Gastroesophageal sphincter (tissue), 4 donors: ENCODE results near the gene SUMO4. TPM values are rescaled to one million over a fixed set of nuclear protein-coding genes. Genes with fewer than 3 reads are reported as not detected.

Experiments
- ATAC-seq: fragments of 150-250 bp; one replicate; pipeline ENCODE4 v1.9.1; 2016; ENCODE audit warnings: mild to moderate bottlenecking, moderate library complexity
- H3K27ac ChIP-seq, 4 donors: fragments of 200-600 bp; sonication (generic) in 3 of 4; 1 replicate in 3 of 4; 2 replicates in 1 of 4; pipeline ENCODE4 v1.5.1; 2016 to 2019
- H3K27me3 ChIP-seq: fragments of 200-600 bp; sonication (generic); one replicate; pipeline ENCODE4 v1.5.1; 2019
- H3K36me3 ChIP-seq, 2 donors: fragments of 200-600 bp; sonication (generic); one replicate each; pipeline ENCODE4 v1.5.1; 2019; ENCODE audit warnings: control low read depth in 1 of 2
- H3K4me1 ChIP-seq, 3 donors: fragments of 200-600 bp; sonication (generic); 1 replicate in 2 of 3; 2 replicates in 1 of 3; pipeline ENCODE4 v1.5.1; 2016 to 2019; ENCODE audit warnings: control low read depth in 2 of 3
- H3K4me3 ChIP-seq, 2 donors: fragments of 200-600 bp; sonication (generic); one replicate each; pipeline ENCODE4 v1.5.1; 2019; ENCODE audit warnings: mild to moderate bottlenecking in 1 of 2, moderate library complexity in 1 of 2
- H3K9me3 ChIP-seq, 3 donors: fragments of 200-600 bp; sonication (generic); one replicate each; pipeline ENCODE4 v1.5.1; 2017 to 2019; ENCODE audit warnings: control low read depth in 2 of 3
- EP300 ChIP-seq: sonication (generic); formaldehyde crosslinking; IDR thresholded peaks from one replicate; pipeline ENCODE4 v1.6.1; 2017; ENCODE audit warnings: antibody characterized with exemption, mild to moderate bottlenecking
- POLR2A ChIP-seq, 2 donors: fragments of 450-650 bp; IDR thresholded peaks; one replicate each; pipeline ENCODE4 v1.6.1; 2017; ENCODE audit warnings: antibody characterized with exemption in 2 of 2, mild to moderate bottlenecking in 2 of 2, moderate library complexity in 1 of 2
- POLR2AphosphoS5 ChIP-seq: sonication (generic); formaldehyde crosslinking; IDR thresholded peaks from one replicate; pipeline ENCODE4 v1.6.1; 2017; ENCODE audit warnings: antibody characterized with exemption
- WGBS, 2 donors: methylation state at CpG; one replicate each; pipeline ENCODE4 v1.1.5; 2018; ENCODE audit warnings: low coverage in 1 of 2; 5-methylcytosine and 5-hydroxymethylcytosine counted together
- total RNA-seq, 4 donors: library from RNA; depleted of rRNA; stranded (reverse); fragments of >200 nt; gene quantifications; one replicate each; pipeline ENCODE4 v1.1.0, GENCODE V29; 2016
- TF ChIP-seq, protein P1 (sequence below), 4 experiments: fragments of 200-600 bp in 2 of 4; fragments of 450-650 bp in 2 of 4; sonication (generic) in 1 of 4; IDR thresholded peaks; one replicate each; pipeline ENCODE4 v1.5.1; 2017 to 2019; ENCODE audit warnings: antibody characterized with exemption in 4 of 4, mild to moderate bottlenecking in 2 of 4, moderate library complexity in 2 of 4

The SUMO4 gene
- total RNA-seq, 4 donors from 2014 or later = 1.9 to 2.4 (median 2.0) TPM; not detected in 1

DNA sequence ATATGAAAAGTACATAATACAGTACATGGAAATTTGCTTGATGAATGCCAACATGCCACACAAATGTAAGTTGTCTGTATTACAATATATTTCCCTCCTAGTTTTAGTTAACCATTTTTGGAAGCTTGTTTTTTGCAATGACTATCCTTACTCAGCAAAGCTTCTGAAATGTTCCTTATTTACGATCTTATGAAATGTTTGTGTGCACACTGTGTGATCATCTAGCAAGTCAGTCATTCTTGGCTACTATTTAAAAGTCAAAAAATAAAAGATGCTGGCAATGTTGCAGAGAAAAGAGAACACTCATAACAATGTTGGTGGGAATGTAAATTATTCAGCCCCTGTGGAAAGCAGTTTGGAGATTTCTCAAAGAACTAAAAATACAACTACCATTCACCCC is 33.8 kb downstream of the SUMO4 start:
- Histone ChIP-seq H3K4me3 (no peak overlapping the region), H3K4me1 (peaks cover 0 to 14% (median 0%) of the 10 kb centered on the region in 3 donors), H3K27ac (no peak overlapping the region), H3K27me3 (no peaks in the 10 kb centered on the region), H3K9me3 (no peaks in the 10 kb centered on the region), H3K36me3 (no peaks in the 10 kb centered on the region)
- peak; percentile 38 for ATAC-seq
- TF ChIP-seq POLR2A (IDR thresholded peaks at IDR 0.05) (no peak), POLR2AphosphoS5 (peak; percentile 24)
- TF ChIP-seq, protein P1, sequence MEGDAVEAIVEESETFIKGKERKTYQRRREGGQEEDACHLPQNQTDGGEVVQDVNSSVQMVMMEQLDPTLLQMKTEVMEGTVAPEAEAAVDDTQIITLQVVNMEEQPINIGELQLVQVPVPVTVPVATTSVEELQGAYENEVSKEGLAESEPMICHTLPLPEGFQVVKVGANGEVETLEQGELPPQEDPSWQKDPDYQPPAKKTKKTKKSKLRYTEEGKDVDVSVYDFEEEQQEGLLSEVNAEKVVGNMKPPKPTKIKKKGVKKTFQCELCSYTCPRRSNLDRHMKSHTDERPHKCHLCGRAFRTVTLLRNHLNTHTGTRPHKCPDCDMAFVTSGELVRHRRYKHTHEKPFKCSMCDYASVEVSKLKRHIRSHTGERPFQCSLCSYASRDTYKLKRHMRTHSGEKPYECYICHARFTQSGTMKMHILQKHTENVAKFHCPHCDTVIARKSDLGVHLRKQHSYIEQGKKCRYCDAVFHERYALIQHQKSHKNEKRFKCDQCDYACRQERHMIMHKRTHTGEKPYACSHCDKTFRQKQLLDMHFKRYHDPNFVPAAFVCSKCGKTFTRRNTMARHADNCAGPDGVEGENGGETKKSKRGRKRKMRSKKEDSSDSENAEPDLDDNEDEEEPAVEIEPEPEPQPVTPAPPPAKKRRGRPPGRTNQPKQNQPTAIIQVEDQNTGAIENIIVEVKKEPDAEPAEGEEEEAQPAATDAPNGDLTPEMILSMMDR (IDR thresholded peaks at IDR 0.05) = no peak
- 19 to 67% methylated on average over 1 of the region's 1 CpG for WGBS, 2 donors

DNA sequence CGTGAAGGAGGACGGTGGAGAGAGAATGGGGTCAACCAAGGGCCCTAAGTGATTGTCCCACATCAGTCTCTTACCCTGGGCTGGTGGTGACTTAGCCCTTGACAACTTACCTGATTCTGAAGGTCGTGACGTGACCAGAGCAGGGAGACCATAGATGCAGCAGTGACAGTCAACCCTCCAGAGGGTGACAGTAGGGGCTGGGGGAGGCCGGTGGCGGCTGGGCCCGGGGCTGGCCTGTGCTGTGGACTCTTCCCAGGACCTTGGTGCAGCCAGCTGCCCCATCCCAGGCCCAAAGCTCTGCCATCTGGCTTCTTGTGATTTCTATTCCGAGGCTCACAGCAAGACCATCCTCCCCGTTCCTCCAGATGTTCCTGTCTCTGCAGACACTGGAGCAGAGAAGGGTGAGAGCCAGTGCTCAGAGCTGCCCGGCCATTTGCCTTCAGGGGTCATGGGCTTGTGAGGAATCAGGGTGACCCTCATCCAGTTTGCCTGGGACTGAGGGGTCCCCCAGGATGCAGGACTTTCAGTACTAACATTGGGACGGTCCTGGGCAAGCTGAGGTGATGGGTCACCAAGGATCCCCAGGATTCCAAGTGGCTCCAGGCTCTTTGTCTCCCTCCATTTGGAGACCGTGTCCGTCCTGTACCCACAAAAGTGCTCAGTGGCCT is 36.0 kb downstream of the SUMO4 start:
- H3K27me3 ChIP-seq = no peaks in the 10 kb centered on the region
- H3K27ac ChIP-seq = no peak overlapping the region
- H3K4me3 ChIP-seq = no peak overlapping the region
- 80% methylated on average over 1 of the region's 13 CpGs; no CpG with 5 or more reads in 1 of the 2 donors for WGBS, 2 donors
- ATAC-seq = peak; percentile 25
- H3K4me1 ChIP-seq = peaks cover 0 to 14% (median 0%) of the 10 kb centered on the region in 3 donors
- H3K9me3 ChIP-seq = no peaks in the 10 kb centered on the region
- TF ChIP-seq, protein P1 (IDR thresholded peaks at IDR 0.05) = no peak
- TF ChIP-seq EP300 (no peak), POLR2AphosphoS5 (no peak), POLR2A (IDR thresholded peaks at IDR 0.05) (no peak)
- H3K36me3 ChIP-seq = no peaks in the 10 kb centered on the region

DNA sequence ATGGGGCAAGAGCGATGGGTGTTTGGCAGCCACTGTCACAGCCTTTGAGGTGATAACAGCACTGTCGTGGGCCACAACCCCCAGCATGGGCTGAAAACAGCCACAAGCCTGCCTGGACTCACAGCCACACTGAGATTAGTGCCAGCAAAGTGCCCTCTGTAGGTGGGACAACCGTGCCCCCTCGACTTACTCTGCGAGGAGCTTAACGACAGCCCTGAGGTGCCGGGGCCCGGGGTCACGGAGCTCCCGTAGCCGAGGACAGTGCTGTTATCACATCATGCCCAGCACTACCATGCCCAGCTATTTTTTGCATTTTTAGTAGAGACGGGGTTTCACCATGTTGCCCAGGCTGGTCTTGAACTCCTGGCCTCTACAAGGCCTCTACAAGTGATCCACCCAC is 36.6 kb downstream of the SUMO4 start:
- Histone ChIP-seq H3K36me3 (no peaks in the 10 kb centered on the region), H3K27me3 (no peaks in the 10 kb centered on the region), H3K4me1 (peaks cover 0 to 14% (median 0%) of the 10 kb centered on the region in 3 donors), H3K27ac (no peak overlapping the region), H3K4me3 (no peak overlapping the region), H3K9me3 (no peaks in the 10 kb centered on the region)
- TF ChIP-seq POLR2A (IDR thresholded peaks at IDR 0.05) (no peak), POLR2AphosphoS5 (no peak), EP300 (no peak)
- TF ChIP-seq, protein P1 (IDR thresholded peaks at IDR 0.05) = no peak
- 90% methylated on average over 1 of the region's 12 CpGs; no CpG with 5 or more reads in 1 of the 2 donors for WGBS, 2 donors
- no peak for ATAC-seq

DNA sequence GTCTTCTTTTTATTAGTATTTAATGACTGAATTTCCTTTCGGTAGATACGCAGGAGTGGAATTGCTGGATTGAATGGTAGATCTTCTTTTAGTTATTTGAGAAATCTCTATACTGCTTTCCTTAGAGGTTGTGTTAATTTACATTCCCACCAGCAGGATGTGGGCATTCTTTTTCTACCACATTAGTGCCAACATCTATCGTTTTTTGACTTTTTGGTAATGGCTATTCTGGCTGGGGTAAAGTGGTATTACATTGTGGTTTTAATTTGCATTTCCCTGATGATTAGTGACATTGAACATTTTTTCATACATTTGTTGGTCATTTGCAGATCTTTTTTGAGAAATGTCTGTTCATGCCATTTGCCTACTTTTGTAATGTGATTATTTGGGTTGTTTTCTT is 37.1 kb downstream of the SUMO4 start:
- TF ChIP-seq POLR2A (IDR thresholded peaks at IDR 0.05) = no peak
- TF ChIP-seq EP300 = no peak
- TF ChIP-seq, protein P1 (IDR thresholded peaks at IDR 0.05) = no peak
- no peak for TF ChIP-seq POLR2AphosphoS5
- no peaks in the 10 kb centered on the region for H3K9me3 ChIP-seq
- H3K36me3 ChIP-seq = no peaks in the 10 kb centered on the region
- ATAC-seq = no peak
- H3K4me3 ChIP-seq = no peak overlapping the region
- peaks cover 0 to 9% (median 0%) of the 10 kb centered on the region in 3 donors for H3K4me1 ChIP-seq
- H3K27me3 ChIP-seq = no peaks in the 10 kb centered on the region
- no peak overlapping the region for H3K27ac ChIP-seq
- 83 to 92% methylated on average over 3 of the region's 3 CpGs for WGBS, 2 donors

DNA sequence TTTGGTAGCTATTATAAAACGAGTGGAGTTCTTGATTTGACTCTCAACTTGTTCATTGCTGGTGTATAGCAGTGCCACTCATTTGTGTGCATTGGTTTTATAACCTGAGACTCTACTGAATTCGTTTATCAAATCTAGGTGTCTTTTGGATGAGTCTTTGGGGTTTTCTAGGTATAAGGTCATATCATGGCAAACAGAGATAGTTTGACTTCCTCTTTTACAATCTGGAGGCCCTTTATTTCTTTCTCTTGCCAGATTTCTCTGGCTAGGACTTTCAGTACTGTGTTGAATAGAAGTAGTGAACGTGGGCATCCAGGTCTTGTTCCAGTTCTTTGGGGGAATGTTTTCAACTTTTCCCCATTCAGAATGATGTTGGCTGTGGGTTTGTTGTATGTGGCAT is 38.8 kb downstream of the SUMO4 start:
- H3K4me1 ChIP-seq = peaks cover 0 to 6% (median 0%) of the 10 kb centered on the region in 3 donors
- no peak for ATAC-seq
- H3K4me3 ChIP-seq = no peak overlapping the region
- H3K27ac ChIP-seq = no peak overlapping the region
- no peaks in the 10 kb centered on the region for H3K27me3 ChIP-seq
- WGBS, 2 donors = 78 to 92% methylated on average over 3 of the region's 3 CpGs
- no peaks in the 10 kb centered on the region for H3K9me3 ChIP-seq
- no peak for TF ChIP-seq POLR2AphosphoS5
- TF ChIP-seq, protein P1 (IDR thresholded peaks at IDR 0.05) = no peak
- H3K36me3 ChIP-seq = no peaks in the 10 kb centered on the region
